Activated naive CD4-positive, alpha-beta T cell treated with anti-CD3 and anti-CD28 coated beads, Interleukin-2, amount 10 ng/mL, durations not matched to agents 5 hours and 36 hours (primary cell): ENCODE measurements around the gene FDCSP. TPM values are rescaled to one million over a fixed set of nuclear protein-coding genes. Genes with fewer than 3 reads are reported as not detected.

Experiments used
- total RNA-seq, 2 experiments: library from RNA; stranded (reverse); gene quantifications; one replicate each; pipeline ENCODE4 v1.2.3, GENCODE V29; 2021

FDCSP gene
- total RNA-seq, result not detected

DNA sequence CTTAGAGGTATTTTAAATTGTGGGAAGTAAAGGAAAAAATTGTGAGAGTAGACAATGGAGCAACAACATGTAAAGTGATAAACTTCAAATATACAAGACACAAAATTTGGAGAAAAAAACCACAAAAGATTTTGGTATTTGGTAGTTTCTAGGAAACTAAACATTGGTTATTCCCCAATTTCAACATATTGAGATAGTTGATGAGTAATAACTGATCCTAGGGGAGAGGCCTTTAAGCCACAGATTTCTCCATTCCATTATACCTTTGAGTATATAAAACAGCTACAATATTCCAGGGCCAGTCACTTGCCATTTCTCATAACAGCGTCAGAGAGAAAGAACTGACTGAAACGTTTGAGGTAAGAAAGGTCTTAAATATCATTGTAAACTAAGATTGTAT, at the start of gene FDCSP:
TSS of gene FDCSP (plus strand) at position 301 of the 400 bp plus-strand sequence. CDS start 5,071 bp downstream, outside the sequence.

DNA sequence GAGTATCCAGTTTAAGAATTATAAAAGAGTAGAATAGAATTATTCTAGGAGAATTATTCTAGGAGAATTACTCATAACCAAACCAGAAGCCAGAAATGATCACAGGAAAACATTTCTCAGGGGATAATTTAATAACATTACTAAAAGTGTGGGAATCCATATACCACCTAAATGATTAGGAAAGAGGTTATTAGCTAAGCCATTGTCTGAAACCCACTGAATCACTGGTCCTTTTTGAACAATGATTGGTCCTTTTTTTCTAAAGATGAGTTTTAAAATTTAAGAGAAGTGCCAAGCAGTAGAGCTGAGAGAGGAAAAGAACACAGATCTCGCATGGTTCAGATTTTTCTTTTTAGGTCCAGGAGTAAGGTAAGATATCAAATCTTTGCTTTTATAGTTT, 30.5 kb upstream of the FDCSP start, which contains the start of gene ODAM:
TSS of gene ODAM (plus strand) at position 301 of the 400 bp plus-strand sequence. CDS start 819 bp downstream, outside the sequence.

DNA sequence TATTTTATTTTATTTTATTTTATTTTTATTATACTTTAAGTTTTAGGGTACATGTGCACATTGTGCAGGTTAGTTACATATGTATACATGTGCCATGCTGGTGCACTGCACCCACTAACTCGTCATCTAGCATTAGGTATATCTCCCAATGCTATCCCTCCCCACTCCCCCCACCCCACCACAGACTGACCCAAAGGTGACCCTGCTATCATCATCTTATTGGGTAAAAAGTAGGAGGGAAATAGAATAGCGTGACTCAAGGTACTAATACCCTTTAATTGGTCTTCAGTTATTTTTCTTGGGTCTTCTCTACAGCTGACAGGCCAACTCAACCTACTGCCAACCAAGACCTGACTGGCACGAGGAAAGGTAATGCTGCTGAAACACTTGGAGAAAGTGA, 16.4 kb downstream of the FDCSP start, which contains the start of gene CSN3:
TSS of gene CSN3 (plus strand) at position 301 of the 400 bp plus-strand sequence. CDS start 2,223 bp downstream, outside the sequence.

Other genes with a start within 250 kb of the FDCSP start
- gene STATH, start 230.2 kb upstream of the FDCSP start, total RNA-seq, result not detected
- gene HTN3, start 197.7 kb upstream of the FDCSP start, total RNA-seq, result not detected
- gene HTN1, start 175.7 kb upstream of the FDCSP start, total RNA-seq, result not detected
- gene PRR27, start 71.9 kb upstream of the FDCSP start, total RNA-seq, result not detected
- gene ODAM, start 30.4 kb upstream of the FDCSP start, total RNA-seq, result not detected
- not detected for gene CSN3, start 16.5 kb downstream of the FDCSP start, total RNA-seq
- gene CABS1, start 108.9 kb downstream of the FDCSP start, total RNA-seq, result not detected
- not detected for gene SMR3A, start 134.6 kb downstream of the FDCSP start, total RNA-seq
- not detected for gene SMR3B, start 157.0 kb downstream of the FDCSP start, total RNA-seq
- gene OPRPN, start 171.8 kb downstream of the FDCSP start, total RNA-seq, result not detected
- not detected for gene MUC7, start 246.1 kb downstream of the FDCSP start, total RNA-seq